Body of pancreas (tissue), 4 donors: ENCODE data around the gene KRTAP1-4. TPM values are rescaled to one million over a fixed set of nuclear protein-coding genes. Genes with fewer than 3 reads are reported as not detected.
"Not testable (repeated sequence)": the region's sequence is repeated elsewhere in the genome, so short reads cannot be mapped to it uniquely, and the experiment has no call there.

Source experiments
- ATAC-seq: fragments of 150-250 bp; one replicate; pipeline ENCODE4 v1.9.1; 2016
- DNase-seq, 4 donors: peaks; one replicate each; pipeline ENCODE4 v3.0.0-alpha.2; 2019
- H3K27ac ChIP-seq, 4 donors: fragments of 200-600 bp; sonication (generic); 1 replicate in 3 of 4; 2 replicates in 1 of 4; pipeline versions ENCODE4 v1.5.1 to v1.6.1; 2016 to 2019; ENCODE audit warnings: mild to moderate bottlenecking in 1 of 4, mixed read lengths in 1 of 4, moderate library complexity in 1 of 4
- H3K27me3 ChIP-seq, 2 donors: fragments of 200-600 bp; sonication (generic); one replicate each; pipeline ENCODE4 v1.6.0; 2016; ENCODE audit warnings: mild to moderate bottlenecking in 1 of 2
- H3K36me3 ChIP-seq, 2 donors: fragments of 200-600 bp; sonication (generic); replicated peaks in 1 of 2; 2 replicates each; pipeline ENCODE4 v1.5.1; 2016; ENCODE audit warnings: low read depth in 2 of 2; ENCODE audit not compliant: insufficient read depth in 1 of 2
- H3K4me1 ChIP-seq: fragments of 200-600 bp; sonication (generic); one replicate; pipeline ENCODE4 v1.6.0; 2016
- H3K4me3 ChIP-seq, 2 donors: fragments of 200-600 bp; sonication (generic); 1 replicate in 1 of 2; 2 replicates in 1 of 2; pipeline ENCODE4 v1.5.1; 2016 to 2019
- H3K9me3 ChIP-seq, 3 donors: fragments of 200-600 bp; sonication (generic); 1 replicate in 2 of 3; 2 replicates in 1 of 3; pipeline ENCODE4 v1.5.1; 2016
- CTCF ChIP-seq, 7 experiments: fragments of 450-650 bp in 4 of 7; fragments of 200-600 bp in 3 of 7; sonication (generic) in 3 of 7; IDR thresholded peaks; one replicate each; pipeline ENCODE4 v1.5.1; 2016 to 2019; ENCODE audit warnings: antibody characterized with exemption in 7 of 7
- POLR2A ChIP-seq, 3 donors: fragments of 450-650 bp; IDR thresholded peaks; one replicate each; pipeline ENCODE4 v1.6.1; 2016; ENCODE audit warnings: antibody characterized with exemption in 3 of 3, mild to moderate bottlenecking in 2 of 3
- WGBS, 2 donors: methylation state at CpG; one replicate each; pipeline ENCODE4 v1.1.5; 2017; 5-methylcytosine and 5-hydroxymethylcytosine counted together
- intact Hi-C: fragments of 100-400 bp; cut with DNase I; formaldehyde crosslinking; loops from one replicate; pipeline ENCODE4 v1.15.1; 2023
- total RNA-seq, 2 donors: library from RNA; depleted of rRNA; stranded (reverse); fragments of >200 nt; gene quantifications; one replicate each; pipeline ENCODE4 v1.1.0, GENCODE V29; 2016

Gene KRTAP1-4
- total RNA-seq, 2 donors from 2014 or later = not detected

GRCh38 chr17:41008811-41009210, 21.2 kb downstream of the KRTAP1-4 start, which contains the start of gene KRTAP3-1:
KRTAP3-1 (minus strand) TSS chr17:41009128; CDS start chr17:41009074, 54 bp downstream.
- Histone ChIP-seq H3K4me1 (no peaks in the 10 kb centered on the region), H3K27ac (no peak within 1 kb of the TSS), H3K9me3 (no peaks in the 10 kb centered on the region), H3K36me3 (no peaks in the 10 kb centered on the region), H3K4me3 (no peak within 1 kb of the TSS), H3K27me3 (no peaks in the 10 kb centered on the region)
- intact Hi-C loops = no loop called here
- TF ChIP-seq POLR2A (IDR thresholded peaks at IDR 0.05) = no peak
- WGBS, 2 donors = 75% methylated on average over 8 of the region's 8 CpGs
- ATAC-seq (no peak), DNase-seq (no peak)

- Histone ChIP-seq H3K4me3 (no peak overlapping the region), H3K27ac (no peak overlapping the region), H3K27me3 (no peaks in the 10 kb centered on the region), H3K36me3 (no peaks in the 10 kb centered on the region), H3K9me3 (no peaks in the 10 kb centered on the region), H3K4me1 (no peaks in the 10 kb centered on the region)
- no peak for ATAC-seq
- no peak for DNase-seq
- TF ChIP-seq CTCF (IDR thresholded peaks at IDR 0.05) (no peak), POLR2A (IDR thresholded peaks at IDR 0.05) (no peak)
- 78 to 93% methylated on average over 3 of the region's 3 CpGs for WGBS, 2 donors
- intact Hi-C loops = no loop called here
These were observed 25.6 kb downstream of the KRTAP1-4 start for GRCh38 chr17:41004397-41004796.

- ATAC-seq (no peak), DNase-seq (no peak)
- H3K27ac ChIP-seq = no peak overlapping the region
- no peak overlapping the region for H3K4me3 ChIP-seq
- no peaks in the 10 kb centered on the region for H3K4me1 ChIP-seq
- H3K36me3 ChIP-seq = no peaks in the 10 kb centered on the region
- intact Hi-C loops = no loop called here
- WGBS, 2 donors = 46 to 55% methylated on average over 4 of the region's 4 CpGs
- no peaks in the 10 kb centered on the region for H3K27me3 ChIP-seq
- H3K9me3 ChIP-seq = no peaks in the 10 kb centered on the region
- TF ChIP-seq CTCF (IDR thresholded peaks at IDR 0.05) (no peak), POLR2A (IDR thresholded peaks at IDR 0.05) (no peak)
These were observed 26.1 kb downstream of the KRTAP1-4 start for GRCh38 chr17:41003926-41004325.

- intact Hi-C loops = no loop called here
- H3K4me3 ChIP-seq = no peak overlapping the region
- H3K4me1 ChIP-seq = no peaks in the 10 kb centered on the region
- TF ChIP-seq POLR2A (IDR thresholded peaks at IDR 0.05) (no peak), CTCF (IDR thresholded peaks at IDR 0.05) (no peak)
- no peak overlapping the region for H3K27ac ChIP-seq
- no peaks in the 10 kb centered on the region for H3K36me3 ChIP-seq
- ATAC-seq (no peak), DNase-seq (no peak)
- no peaks in the 10 kb centered on the region for H3K27me3 ChIP-seq
- H3K9me3 ChIP-seq = no peaks in the 10 kb centered on the region
- 42 to 43% methylated on average over 5 of the region's 5 CpGs for WGBS, 2 donors
These were observed 27.2 kb downstream of the KRTAP1-4 start for GRCh38 chr17:41002814-41003213.

- Histone ChIP-seq H3K9me3 (no peaks in the 10 kb centered on the region), H3K27me3 (no peaks in the 10 kb centered on the region), H3K4me3 (no peak overlapping the region), H3K36me3 (no peaks in the 10 kb centered on the region), H3K27ac (no peak overlapping the region), H3K4me1 (no peaks in the 10 kb centered on the region)
- no peak for TF ChIP-seq POLR2A (IDR thresholded peaks at IDR 0.05)
- TF ChIP-seq CTCF (IDR thresholded peaks at IDR 0.05) = no peak
- DNase-seq (no peak), ATAC-seq (no peak)
- WGBS, 2 donors = 64% methylated on average over 4 of the region's 4 CpGs
- intact Hi-C loops = no loop called here
These were observed 28.2 kb downstream of the KRTAP1-4 start for GRCh38 chr17:41001795-41002194.

- H3K4me1 ChIP-seq, intact Hi-C loops, H3K36me3 ChIP-seq, H3K4me3 ChIP-seq, ATAC-seq, H3K27me3 ChIP-seq, H3K27ac ChIP-seq, H3K9me3 ChIP-seq, DNase-seq: not testable (repeated sequence)
- WGBS, 2 donors = 74 to 79% methylated on average over 6 of the region's 6 CpGs
These were observed 30.4 kb downstream of the KRTAP1-4 start, which contains the start of gene KRTAP3-2 for GRCh38 chr17:40999563-40999962. KRTAP3-2 (minus strand) TSS chr17:40999906; CDS start chr17:40999853, 53 bp downstream.
